ENCODE data around the gene FAM156A.
"Not testable (repeated sequence)": the region's sequence is repeated elsewhere in the genome, so short reads cannot be mapped to it uniquely, and the experiment has no call there.

Gene FAM156A

GRCh38 chrX:52983321-52984000, 25.1 kb upstream of the FAM156A start:
- Histone ChIP-seq H3K9me3 (no peaks in the 10 kb centered on the region), H3K36me3 (replicated peaks) (no peaks in the 10 kb centered on the region), H3K4me3 (no peak overlapping the region), H3K27me3 (ENCODE audit: low read depth) (no peaks in the 10 kb centered on the region), H3K4me1 (no peaks in the 10 kb centered on the region)
- in situ Hi-C loops (cut with MboI; ENCODE audit: low sequenced_read_pairs): no loop called here
- DNase-seq (ENCODE audit: low spot score in 2 of 2): peak in 1 of 2 experiments; percentile 12

DNA sequence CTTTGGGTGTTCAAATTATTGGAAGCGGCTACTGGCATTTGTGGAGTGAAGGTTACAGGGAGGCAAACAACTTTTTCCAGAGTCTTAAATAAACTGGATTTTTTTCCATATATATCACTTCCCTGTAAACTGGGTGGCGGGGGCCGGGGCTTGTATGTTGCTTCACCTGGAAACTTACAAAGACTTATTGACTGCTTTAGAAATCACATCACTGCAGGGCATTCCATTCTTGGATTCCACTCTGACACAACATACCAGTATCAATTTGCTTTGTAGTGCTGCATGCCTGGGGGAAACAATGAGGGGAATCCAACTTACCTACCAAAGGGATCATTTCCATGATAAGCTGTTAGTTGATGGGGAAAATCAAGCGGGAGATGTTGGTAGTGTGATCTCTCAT, 21.7 kb upstream of the FAM156A start:
- in situ Hi-C loops (cut with MboI; ENCODE audit: low sequenced_read_pairs): no loop called here
- Histone ChIP-seq H3K4me3 (no peak overlapping the region), H3K27me3 (ENCODE audit: low read depth) (no peaks in the 10 kb centered on the region), H3K9me3 (no peaks in the 10 kb centered on the region), H3K36me3 (replicated peaks) (no peaks in the 10 kb centered on the region), H3K4me1 (no peaks in the 10 kb centered on the region)
- DNase-seq (ENCODE audit: low spot score in 2 of 2): no peak

DNA sequence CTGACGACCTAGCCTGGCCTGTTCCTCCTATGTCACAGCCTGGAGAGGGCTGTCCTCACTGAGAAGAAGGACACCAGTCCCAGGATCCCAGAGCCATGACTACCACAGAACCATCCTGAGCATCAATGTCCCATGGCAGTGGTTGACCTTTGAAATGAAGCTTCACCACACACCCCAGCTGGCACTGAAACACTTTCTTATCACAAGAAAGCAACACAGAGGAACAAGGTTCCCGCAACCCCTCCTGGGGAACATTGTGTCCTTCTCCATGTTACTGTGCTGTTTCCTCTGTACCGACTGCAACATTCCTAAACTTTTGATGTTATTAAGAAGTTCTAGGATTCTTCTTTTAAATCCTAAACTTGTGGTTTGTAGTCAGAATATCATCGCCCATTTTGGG, 21.2 kb upstream of the FAM156A start:
- no peaks in the 10 kb centered on the region for H3K27me3 ChIP-seq (ENCODE audit: low read depth)
- in situ Hi-C loops (cut with MboI; ENCODE audit: low sequenced_read_pairs): no loop called here
- no peaks in the 10 kb centered on the region for H3K9me3 ChIP-seq
- H3K4me3 ChIP-seq: no peak overlapping the region
- DNase-seq (ENCODE audit: low spot score in 2 of 2): no peak
- H3K36me3 ChIP-seq (replicated peaks): no peaks in the 10 kb centered on the region
- no peaks in the 10 kb centered on the region for H3K4me1 ChIP-seq

GRCh38 chrX:52977953-52978352, 19.6 kb upstream of the FAM156A start:
- Histone ChIP-seq H3K27me3 (ENCODE audit: low read depth) (no peaks in the 10 kb centered on the region), H3K9me3 (no peaks in the 10 kb centered on the region), H3K4me1 (no peaks in the 10 kb centered on the region), H3K4me3 (no peak overlapping the region), H3K36me3 (replicated peaks) (no peaks in the 10 kb centered on the region)
- DNase-seq (ENCODE audit: low spot score in 2 of 2): no peak
- in situ Hi-C loops (cut with MboI; ENCODE audit: low sequenced_read_pairs): no loop called here

- in situ Hi-C loops (cut with MboI; ENCODE audit: low sequenced_read_pairs); H3K36me3 ChIP-seq (replicated peaks); DNase-seq (ENCODE audit: low spot score in 2 of 2); H3K4me1 ChIP-seq; H3K4me3 ChIP-seq; H3K9me3 ChIP-seq; H3K27me3 ChIP-seq (ENCODE audit: low read depth): not testable (repeated sequence)
Observed at GRCh38 chrX:52975576-52975975, 17.3 kb upstream of the FAM156A start.

DNA sequence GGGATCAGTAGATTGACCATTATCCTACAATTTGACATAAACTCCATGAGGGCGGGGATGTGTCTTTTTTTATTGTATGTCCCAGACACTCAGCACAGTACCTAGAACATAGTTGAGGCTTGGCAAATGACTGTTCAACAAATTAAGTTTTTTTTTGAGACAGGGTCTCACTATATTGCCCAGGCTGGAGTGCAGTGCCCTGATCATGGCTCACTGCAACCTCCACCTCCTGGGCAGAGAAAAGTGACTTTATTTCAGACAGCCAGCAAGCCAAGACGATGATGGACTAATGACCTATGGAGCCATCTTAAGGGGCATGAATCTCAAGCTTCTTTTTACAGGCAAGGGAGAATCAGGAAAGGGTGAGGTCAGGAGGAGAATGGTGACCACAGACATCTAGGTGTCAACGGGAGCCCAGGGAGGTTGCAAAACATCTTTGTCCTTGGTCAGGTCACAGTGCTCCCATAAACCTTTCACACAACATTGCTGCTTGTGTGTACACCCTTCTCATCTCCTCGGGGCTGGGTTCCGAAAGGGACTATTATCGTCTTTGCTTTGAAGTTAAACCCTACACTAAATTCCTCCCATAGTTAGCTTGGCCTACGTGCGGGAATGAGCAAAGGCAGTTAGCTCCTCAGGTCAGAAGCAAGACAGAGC, 16.1 kb upstream of the FAM156A start:
- H3K27me3 ChIP-seq (ENCODE audit: low read depth); H3K4me1 ChIP-seq; H3K4me3 ChIP-seq; H3K9me3 ChIP-seq; H3K36me3 ChIP-seq (replicated peaks); in situ Hi-C loops (cut with MboI; ENCODE audit: low sequenced_read_pairs); DNase-seq (ENCODE audit: low spot score in 2 of 2): not testable (repeated sequence)

DNA sequence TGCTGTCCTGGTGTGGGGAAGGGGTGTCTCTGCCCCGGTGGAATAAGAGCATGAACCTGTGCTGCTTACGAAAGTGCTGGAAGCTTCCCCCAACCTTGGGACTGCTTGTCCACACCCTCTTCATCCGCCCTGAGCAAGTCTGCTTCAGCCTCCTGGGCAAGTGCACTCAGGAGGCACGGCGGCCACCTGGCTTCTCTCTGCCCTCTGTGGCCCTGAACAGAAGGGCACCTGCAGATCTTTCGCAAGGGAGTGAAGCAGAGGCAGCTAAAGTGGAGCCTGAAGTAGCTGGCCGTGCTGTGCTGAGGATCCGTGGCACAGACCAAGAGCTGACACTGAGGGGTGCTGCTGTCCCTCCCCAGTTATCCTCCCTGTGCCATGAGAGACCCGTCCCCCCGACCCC, 9.6 kb upstream of the FAM156A start:
- in situ Hi-C loops (cut with MboI; ENCODE audit: low sequenced_read_pairs); H3K4me3 ChIP-seq; H3K27me3 ChIP-seq (ENCODE audit: low read depth); H3K4me1 ChIP-seq; H3K36me3 ChIP-seq (replicated peaks); H3K9me3 ChIP-seq; DNase-seq (ENCODE audit: low spot score in 2 of 2): not testable (repeated sequence)

DNA sequence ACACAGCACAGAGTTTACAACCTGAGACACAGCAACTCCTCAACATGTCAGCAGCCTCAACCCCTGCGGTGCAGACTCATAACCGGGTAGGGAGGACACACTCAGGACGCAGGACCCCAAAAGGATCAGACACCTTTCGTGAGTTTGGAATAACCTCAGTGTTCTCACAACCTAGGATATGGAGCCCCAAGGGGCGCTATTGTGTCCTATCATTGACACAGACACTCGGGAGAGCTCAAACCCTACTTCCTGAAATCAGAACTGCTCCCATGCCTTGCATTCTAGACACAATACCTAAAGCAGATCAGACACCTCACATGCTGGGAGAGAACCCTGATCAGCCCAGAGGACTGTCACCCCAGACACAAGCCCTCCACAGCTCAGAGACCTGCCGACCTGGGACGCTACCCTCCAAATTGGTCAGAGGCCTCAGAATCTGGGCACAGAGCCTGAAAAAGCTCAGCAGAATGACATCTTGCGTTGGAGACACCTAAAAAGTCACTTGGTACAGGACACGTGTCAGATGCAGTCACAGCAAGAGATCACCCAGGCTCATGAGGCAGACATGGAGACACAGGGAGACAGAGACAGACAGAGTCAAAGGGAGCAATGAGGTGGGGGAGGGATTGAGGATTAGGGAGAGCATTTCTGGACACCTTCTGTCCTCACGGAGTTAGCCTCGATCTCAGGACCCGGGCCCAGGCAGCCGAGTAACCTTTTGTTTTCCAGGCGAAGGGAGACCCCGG, 8.8 kb upstream of the FAM156A start:
- H3K36me3 ChIP-seq (replicated peaks); H3K4me3 ChIP-seq; H3K9me3 ChIP-seq; in situ Hi-C loops (cut with MboI; ENCODE audit: low sequenced_read_pairs); DNase-seq (ENCODE audit: low spot score in 2 of 2); H3K27me3 ChIP-seq (ENCODE audit: low read depth); H3K4me1 ChIP-seq: not testable (repeated sequence)

DNA sequence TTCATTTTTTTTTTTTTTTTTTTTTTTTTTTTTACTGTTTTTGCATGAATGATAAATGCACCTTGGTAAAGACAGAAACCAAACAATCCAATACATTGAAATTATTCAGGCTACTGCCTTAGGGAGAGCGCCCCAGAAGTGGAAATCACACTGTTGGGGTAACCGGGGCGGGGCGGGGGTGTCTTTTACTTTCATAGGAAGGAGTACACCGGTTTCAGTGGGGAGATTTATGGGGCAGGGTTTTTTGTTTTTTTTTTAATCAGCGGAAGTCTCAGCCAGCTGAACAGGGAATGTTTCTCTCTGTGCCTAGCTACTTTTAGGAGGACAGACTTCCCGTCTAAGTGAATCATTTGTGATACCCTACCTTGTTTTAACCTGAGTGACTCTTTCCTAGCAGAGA, 643 bp upstream of the FAM156A start:
- in situ Hi-C loops (cut with MboI; ENCODE audit: low sequenced_read_pairs); H3K27me3 ChIP-seq (ENCODE audit: low read depth); H3K4me3 ChIP-seq; H3K36me3 ChIP-seq (replicated peaks); H3K9me3 ChIP-seq; H3K4me1 ChIP-seq; DNase-seq (ENCODE audit: low spot score in 2 of 2): not testable (repeated sequence)

DNA sequence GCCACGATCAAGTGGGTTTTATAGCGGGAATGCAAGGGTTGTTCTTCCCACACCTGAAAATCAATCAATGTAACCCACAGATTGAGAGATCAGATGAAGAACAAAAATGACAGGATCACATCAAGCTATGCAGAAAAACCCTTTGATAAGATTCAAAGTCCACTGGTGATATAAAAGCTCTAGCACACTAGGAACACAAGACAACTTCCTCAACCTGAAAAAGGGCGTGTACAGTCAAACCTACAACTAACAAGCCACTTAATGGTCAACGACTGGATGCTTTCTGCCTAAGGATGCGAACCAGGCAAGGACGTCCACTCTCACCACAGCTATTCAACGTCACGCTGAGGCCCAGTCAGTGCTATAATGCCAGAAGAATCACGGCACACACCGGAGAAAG, 8.4 kb downstream of the FAM156A start:
- in situ Hi-C loops (cut with MboI; ENCODE audit: low sequenced_read_pairs); DNase-seq (ENCODE audit: low spot score in 2 of 2); H3K27me3 ChIP-seq (ENCODE audit: low read depth); H3K4me1 ChIP-seq; H3K9me3 ChIP-seq; H3K36me3 ChIP-seq (replicated peaks); H3K4me3 ChIP-seq: not testable (repeated sequence)

DNA sequence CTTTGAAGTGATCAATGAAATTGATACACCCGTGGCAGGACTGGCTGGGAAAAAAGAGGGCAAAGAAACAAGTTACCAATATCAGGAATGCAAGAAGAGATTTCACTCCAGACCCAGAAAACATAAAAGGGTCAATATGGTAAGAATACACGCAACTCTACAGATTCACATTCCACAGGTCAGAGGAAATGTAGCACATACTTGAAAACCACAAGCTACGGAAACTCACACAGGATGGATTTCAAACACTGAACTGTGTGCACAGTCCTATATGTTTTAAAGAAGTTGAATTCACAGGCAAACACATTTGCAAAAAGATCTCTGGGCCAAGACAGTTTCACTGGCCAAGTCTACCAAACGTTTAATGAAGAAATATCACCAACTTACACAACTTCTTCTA, 9.0 kb downstream of the FAM156A start:
- H3K27me3 ChIP-seq (ENCODE audit: low read depth); in situ Hi-C loops (cut with MboI; ENCODE audit: low sequenced_read_pairs); H3K9me3 ChIP-seq; H3K4me3 ChIP-seq; H3K36me3 ChIP-seq (replicated peaks); DNase-seq (ENCODE audit: low spot score in 2 of 2); H3K4me1 ChIP-seq: not testable (repeated sequence)

GRCh38 chrX:52948265-52948664, 10.1 kb downstream of the FAM156A start:
- H3K4me3 ChIP-seq; H3K9me3 ChIP-seq; H3K36me3 ChIP-seq (replicated peaks); H3K27me3 ChIP-seq (ENCODE audit: low read depth); H3K4me1 ChIP-seq; in situ Hi-C loops (cut with MboI; ENCODE audit: low sequenced_read_pairs); DNase-seq (ENCODE audit: low spot score in 2 of 2): not testable (repeated sequence)

DNA sequence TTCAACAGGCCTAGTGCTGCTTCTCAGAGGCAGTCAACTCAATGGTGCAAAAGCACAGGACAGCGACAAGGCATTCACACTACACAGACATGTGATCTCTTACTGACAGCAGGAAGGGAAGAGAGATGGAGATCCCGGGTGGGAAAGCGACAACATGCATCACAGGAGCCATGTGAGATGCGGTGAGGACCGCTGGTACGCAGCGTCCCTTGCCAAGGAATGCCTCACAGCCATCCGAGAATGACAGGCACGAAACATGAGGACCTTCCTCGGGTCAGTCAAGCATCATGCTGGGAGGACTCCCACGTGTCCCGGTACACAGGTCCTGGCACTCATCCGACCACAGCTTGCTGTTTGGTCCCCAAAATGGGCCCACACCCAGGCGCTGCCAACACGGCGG, 10.8 kb downstream of the FAM156A start:
- H3K27me3 ChIP-seq (ENCODE audit: low read depth); H3K4me1 ChIP-seq; H3K36me3 ChIP-seq (replicated peaks); H3K4me3 ChIP-seq; in situ Hi-C loops (cut with MboI; ENCODE audit: low sequenced_read_pairs); DNase-seq (ENCODE audit: low spot score in 2 of 2); H3K9me3 ChIP-seq: not testable (repeated sequence)

DNA sequence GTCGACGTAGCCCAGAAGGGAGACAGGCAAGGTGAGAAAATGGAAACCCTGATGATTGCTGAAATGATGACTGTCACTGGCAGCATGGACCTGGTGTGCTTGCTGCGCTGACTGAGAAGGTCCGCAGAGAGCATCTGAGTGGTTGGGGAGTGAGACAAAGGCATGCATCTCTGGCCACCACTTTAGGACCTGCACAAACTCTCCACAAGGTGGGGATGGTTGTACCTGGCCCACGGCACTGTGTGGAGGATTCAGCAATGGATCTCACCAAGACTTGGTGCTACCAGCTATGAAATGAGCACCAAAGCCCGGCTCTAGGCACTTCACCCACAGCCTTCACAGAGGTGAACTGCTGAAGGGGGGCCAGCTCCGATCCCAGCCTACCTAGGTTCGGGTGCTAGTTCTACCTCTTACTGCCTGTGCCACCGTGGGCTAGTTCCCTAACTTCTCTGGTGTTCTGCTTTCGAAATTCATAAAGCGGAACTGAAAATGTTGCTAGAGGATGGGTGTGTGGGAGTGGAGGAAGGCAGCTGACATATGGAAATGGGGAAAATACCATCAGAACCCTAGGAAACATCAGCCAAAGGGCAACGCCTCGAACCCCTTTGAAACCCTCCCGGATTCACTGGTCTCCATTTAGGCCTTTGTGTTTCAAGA, 12.4 kb downstream of the FAM156A start:
- H3K9me3 ChIP-seq; H3K27me3 ChIP-seq (ENCODE audit: low read depth); H3K36me3 ChIP-seq (replicated peaks); H3K4me3 ChIP-seq; in situ Hi-C loops (cut with MboI; ENCODE audit: low sequenced_read_pairs); H3K4me1 ChIP-seq; DNase-seq (ENCODE audit: low spot score in 2 of 2): not testable (repeated sequence)

All from HAP-1 (cell line).